ENCODE measurements around the gene CLEC3B. TPM values are rescaled to one million over a fixed set of nuclear protein-coding genes. Genes with fewer than 3 reads are reported as not detected.
"Not testable (repeated sequence)": the region's sequence is repeated elsewhere in the genome, so short reads cannot be mapped to it uniquely, and the experiment has no call there.

CLEC3B gene
- total RNA-seq, 2 donors from 2014 or later, result 0.99 TPM; not detected in 1

GRCh38 chr3:45031531-45031930 lies 5.4 kb downstream of the CLEC3B start:
- ATAC-seq, result no peak
- H3K4me1 Mint-ChIP-seq, result peaks cover 27% of the 10 kb centered on the region
- peaks cover 32% of the 10 kb centered on the region for H3K27me3 Mint-ChIP-seq
- peaks cover 2% of the 10 kb centered on the region for H3K36me3 Mint-ChIP-seq (ENCODE audit: low read depth)
- H3K27ac Mint-ChIP-seq, result no peak overlapping the region
- no peak for DNase-seq
- no peaks in the 10 kb centered on the region for H3K9me3 ChIP-seq (ENCODE audit: control insufficient read depth, low read length, poor library complexity, severe bottlenecking)
- no peak overlapping the region for H3K4me3 Mint-ChIP-seq

- Mint-ChIP-seq H3K27me3 (peaks cover 37% of the 10 kb centered on the region), H3K36me3 (ENCODE audit: low read depth) (peaks cover 2% of the 10 kb centered on the region), H3K4me1 (peaks cover 27% of the 10 kb centered on the region), H3K27ac (no peak overlapping the region), H3K4me3 (no peak overlapping the region)
- no peaks in the 10 kb centered on the region for H3K9me3 ChIP-seq (ENCODE audit: control insufficient read depth, low read length, poor library complexity, severe bottlenecking)
- no peak for ATAC-seq
- no peak for DNase-seq
These were observed 6.0 kb downstream of the CLEC3B start for GRCh38 chr3:45032113-45032512.

GRCh38 chr3:45033791-45034190 lies 7.7 kb downstream of the CLEC3B start:
- H3K9me3 ChIP-seq (ENCODE audit: control insufficient read depth, low read length, poor library complexity, severe bottlenecking), result no peaks in the 10 kb centered on the region
- no peak overlapping the region for H3K27ac Mint-ChIP-seq
- peaks cover 42% of the 10 kb centered on the region for H3K27me3 Mint-ChIP-seq
- H3K36me3 Mint-ChIP-seq (ENCODE audit: low read depth), result peaks cover 2% of the 10 kb centered on the region
- no peak overlapping the region for H3K4me3 Mint-ChIP-seq
- DNase-seq, result no peak
- peaks cover 31% of the 10 kb centered on the region for H3K4me1 Mint-ChIP-seq
- no peak for ATAC-seq

- H3K4me1 Mint-ChIP-seq, result peaks cover 31% of the 10 kb centered on the region
- peak overlapping the region; percentile 87 for H3K4me3 Mint-ChIP-seq
- H3K9me3 ChIP-seq (ENCODE audit: control insufficient read depth, low read length, poor library complexity, severe bottlenecking), result no peaks in the 10 kb centered on the region
- H3K36me3 Mint-ChIP-seq (ENCODE audit: low read depth), result peaks cover 2% of the 10 kb centered on the region
- peak overlapping the region; percentile 66 for H3K27ac Mint-ChIP-seq
- H3K27me3 Mint-ChIP-seq, result peaks cover 42% of the 10 kb centered on the region
- no peak for DNase-seq
- no peak for ATAC-seq
These were observed 8.6 kb downstream of the CLEC3B start for GRCh38 chr3:45034612-45035252.

GRCh38 chr3:45035441-45036301 lies 9.6 kb downstream of the CLEC3B start:
- Mint-ChIP-seq H3K4me3 (peak overlapping the region; percentile 87), H3K27ac (peak overlapping the region; percentile 66), H3K4me1 (peaks cover 34% of the 10 kb centered on the region), H3K36me3 (ENCODE audit: low read depth) (peaks cover 2% of the 10 kb centered on the region), H3K27me3 (peaks cover 42% of the 10 kb centered on the region)
- no peaks in the 10 kb centered on the region for H3K9me3 ChIP-seq (ENCODE audit: control insufficient read depth, low read length, poor library complexity, severe bottlenecking)
- DNase-seq (peak in 1 of 3 donors; percentile 15), ATAC-seq (peak; percentile 20)

- peak overlapping the region; percentile 84 for H3K27ac Mint-ChIP-seq
- ATAC-seq, result peak; percentile 96
- DNase-seq, result peak; percentile 63 to 88 (median 76)
- peaks cover 36% of the 10 kb centered on the region for H3K27me3 Mint-ChIP-seq
- H3K4me1 Mint-ChIP-seq, result peaks cover 45% of the 10 kb centered on the region
- H3K36me3 Mint-ChIP-seq (ENCODE audit: low read depth), result no peaks in the 10 kb centered on the region
- H3K9me3 ChIP-seq (ENCODE audit: control insufficient read depth, low read length, poor library complexity, severe bottlenecking), result no peaks in the 10 kb centered on the region
- H3K4me3 Mint-ChIP-seq, result peak overlapping the region; percentile 87
These were observed 11.8 kb downstream of the CLEC3B start for GRCh38 chr3:45037720-45038455.

GRCh38 chr3:45041666-45042065 lies 15.6 kb downstream of the CLEC3B start:
- no peak for DNase-seq
- Mint-ChIP-seq H3K36me3 (ENCODE audit: low read depth) (peaks cover 3% of the 10 kb centered on the region), H3K4me3 (no peak overlapping the region)

GRCh38 chr3:45042162-45042561 lies 16.1 kb downstream of the CLEC3B start:
- no peak for ATAC-seq
- H3K4me3 Mint-ChIP-seq, result no peak overlapping the region

More at GRCh38 chr3:45041666-45042065, 15.6 kb downstream of the CLEC3B start:
- no peak for ATAC-seq
- no peaks in the 10 kb centered on the region for H3K9me3 ChIP-seq (ENCODE audit: control insufficient read depth, low read length, poor library complexity, severe bottlenecking)
- Mint-ChIP-seq H3K27ac (no peak overlapping the region), H3K27me3 (peaks cover 17% of the 10 kb centered on the region), H3K4me1 (peaks cover 23% of the 10 kb centered on the region)

GRCh38 chr3:45043728-45044299 lies 17.7 kb downstream of the CLEC3B start:
- H3K36me3 Mint-ChIP-seq (ENCODE audit: low read depth), result peaks cover 3% of the 10 kb centered on the region
- peaks cover 19% of the 10 kb centered on the region for H3K4me1 Mint-ChIP-seq
- peaks cover 28% of the 10 kb centered on the region for H3K27me3 Mint-ChIP-seq
- H3K4me3 Mint-ChIP-seq, result no peak overlapping the region
- H3K27ac Mint-ChIP-seq, result no peak overlapping the region
- ATAC-seq (no peak), DNase-seq (no peak)
- no peaks in the 10 kb centered on the region for H3K9me3 ChIP-seq (ENCODE audit: control insufficient read depth, low read length, poor library complexity, severe bottlenecking)

More at GRCh38 chr3:45042162-45042561, 16.1 kb downstream of the CLEC3B start:
- H3K9me3 ChIP-seq (ENCODE audit: control insufficient read depth, low read length, poor library complexity, severe bottlenecking), result no peaks in the 10 kb centered on the region
- Mint-ChIP-seq H3K4me1 (peaks cover 23% of the 10 kb centered on the region), H3K27me3 (peaks cover 17% of the 10 kb centered on the region), H3K36me3 (ENCODE audit: low read depth) (peaks cover 3% of the 10 kb centered on the region), H3K27ac (no peak overlapping the region)
- DNase-seq, result no peak

GRCh38 chr3:45048244-45048643 lies 22.1 kb downstream of the CLEC3B start:
- H3K36me3 Mint-ChIP-seq (ENCODE audit: low read depth), result peaks cover 3% of the 10 kb centered on the region
- DNase-seq (no peak), ATAC-seq (no peak)
- no peaks in the 10 kb centered on the region for H3K9me3 ChIP-seq (ENCODE audit: control insufficient read depth, low read length, poor library complexity, severe bottlenecking)
- H3K27ac Mint-ChIP-seq, result no peak overlapping the region
- H3K27me3 Mint-ChIP-seq, result peaks cover 51% of the 10 kb centered on the region
- no peak overlapping the region for H3K4me3 Mint-ChIP-seq
- H3K4me1 Mint-ChIP-seq, result peaks cover 3% of the 10 kb centered on the region

GRCh38 chr3:45049807-45050206 lies 23.7 kb downstream of the CLEC3B start:
- Mint-ChIP-seq H3K27ac (no peak overlapping the region), H3K36me3 (ENCODE audit: low read depth) (peaks cover 3% of the 10 kb centered on the region), H3K27me3 (peaks cover 56% of the 10 kb centered on the region), H3K4me1 (peaks cover 13% of the 10 kb centered on the region), H3K4me3 (no peak overlapping the region)
- no peaks in the 10 kb centered on the region for H3K9me3 ChIP-seq (ENCODE audit: control insufficient read depth, low read length, poor library complexity, severe bottlenecking)
- no peak for DNase-seq
- no peak for ATAC-seq

- Mint-ChIP-seq H3K36me3 (ENCODE audit: low read depth) (no peaks in the 10 kb centered on the region), H3K4me1 (peaks cover 10% of the 10 kb centered on the region), H3K27ac (no peak overlapping the region), H3K4me3 (no peak overlapping the region), H3K27me3 (peaks cover 49% of the 10 kb centered on the region)
- no peaks in the 10 kb centered on the region for H3K9me3 ChIP-seq (ENCODE audit: control insufficient read depth, low read length, poor library complexity, severe bottlenecking)
- ATAC-seq, result no peak
- DNase-seq, result no peak
These were observed 25.6 kb downstream of the CLEC3B start for GRCh38 chr3:45051685-45052084.

- H3K4me3 Mint-ChIP-seq; ATAC-seq; H3K4me1 Mint-ChIP-seq; H3K9me3 ChIP-seq (ENCODE audit: control insufficient read depth, low read length, poor library complexity, severe bottlenecking); H3K36me3 Mint-ChIP-seq (ENCODE audit: low read depth); DNase-seq; H3K27ac Mint-ChIP-seq: not testable (repeated sequence)
- peaks cover 33% of the 10 kb centered on the region for H3K27me3 Mint-ChIP-seq
These were observed 27.7 kb downstream of the CLEC3B start for GRCh38 chr3:45053805-45054195.
